ENCODE data around the gene RNASEH2B. TPM values are rescaled to one million over a fixed set of nuclear protein-coding genes. Genes with fewer than 3 reads are reported as not detected.

Gene RNASEH2B, protein sequence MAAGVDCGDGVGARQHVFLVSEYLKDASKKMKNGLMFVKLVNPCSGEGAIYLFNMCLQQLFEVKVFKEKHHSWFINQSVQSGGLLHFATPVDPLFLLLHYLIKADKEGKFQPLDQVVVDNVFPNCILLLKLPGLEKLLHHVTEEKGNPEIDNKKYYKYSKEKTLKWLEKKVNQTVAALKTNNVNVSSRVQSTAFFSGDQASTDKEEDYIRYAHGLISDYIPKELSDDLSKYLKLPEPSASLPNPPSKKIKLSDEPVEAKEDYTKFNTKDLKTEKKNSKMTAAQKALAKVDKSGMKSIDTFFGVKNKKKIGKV
- 27.3 to 33.3 TPM (median 30.3 TPM) in 3 replicates for total RNA-seq (2021)
- percentile 70 among the genes with signal in this experiment for Bru-seq, nascent RNA
- long read RNA-seq, experiment 1, full-length matches to known transcripts, result 87 of 108 reads
- long read RNA-seq, experiment 1, partial matches to known transcripts, result 5 of 108 reads
- long read RNA-seq, experiment 1, other reads (novel, unspliced or antisense), result 16 of 108 reads
- long read RNA-seq, experiment 2, full-length matches to known transcripts, result 32 of 47 reads
- long read RNA-seq, experiment 2, partial matches to known transcripts, result 6 of 47 reads
- long read RNA-seq, experiment 2, other reads (novel, unspliced or antisense), result 9 of 47 reads
- long read RNA-seq, experiment 3, full-length matches to known transcripts, result 38 of 42 reads
- long read RNA-seq, experiment 3, partial matches to known transcripts, result 1 of 42 reads
- long read RNA-seq, experiment 3, other reads (novel, unspliced or antisense), result 3 of 42 reads

DNA sequence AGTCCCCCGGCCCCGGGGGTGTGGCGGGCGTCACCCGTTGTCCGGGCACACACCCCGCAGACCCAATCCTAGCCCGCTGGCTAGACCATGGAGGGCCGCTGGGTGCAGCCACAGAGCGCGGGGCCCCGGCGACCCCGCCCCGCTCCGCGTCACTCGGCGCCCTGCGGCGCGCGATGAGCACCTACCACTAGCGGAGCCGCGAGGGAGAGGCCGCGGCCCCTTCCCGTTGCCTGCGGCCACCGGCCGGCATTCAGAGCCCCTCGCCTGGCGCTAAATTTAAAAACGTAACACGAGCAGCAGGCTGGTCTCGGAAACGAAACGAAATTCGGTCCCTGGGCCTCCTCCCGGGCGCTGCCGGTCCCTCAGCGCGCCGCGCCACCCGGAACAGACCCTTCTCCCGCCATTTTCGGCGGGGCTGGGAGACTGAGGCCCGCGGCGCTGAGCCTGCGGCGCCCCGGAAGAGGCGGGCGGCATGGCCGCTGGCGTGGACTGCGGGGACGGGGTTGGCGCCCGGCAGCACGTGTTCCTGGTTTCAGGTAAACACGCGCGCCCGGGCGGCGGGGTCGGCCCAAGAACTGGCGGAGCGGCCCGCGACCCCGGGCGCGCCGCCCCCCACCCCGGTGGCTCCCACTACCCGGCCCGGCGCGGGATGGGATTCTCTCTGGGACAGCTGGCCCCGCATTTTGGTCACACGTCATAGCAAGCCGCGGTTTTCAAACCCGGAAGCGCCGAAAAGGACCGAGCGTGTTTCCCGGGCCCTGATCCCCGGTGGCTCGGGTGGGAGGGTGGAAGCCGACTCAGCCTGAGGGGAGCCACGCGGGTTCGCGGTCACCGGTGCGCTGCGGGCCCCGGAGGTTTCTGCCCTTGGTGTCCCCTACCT is at the start of gene RNASEH2B:
Gene RNASEH2B (plus strand): TSS at position 187 of the 880 bp plus-strand sequence. CDS start 286 bp downstream, at position 473.
- H3K27me3 Mint-ChIP-seq (ENCODE audit: low read depth), result no peaks in the 10 kb centered on the region
- peak; percentile 67 for DNase-seq (ENCODE audit: low spot score)
- no peaks in the 10 kb centered on the region for H3K36me3 Mint-ChIP-seq
- POLR2A ChIA-PET, result interaction anchor here (0.8 kb wide), 1 partner anchor 293 kb away, joined by 3 read pairs; no protein-coding TSS in a partner anchor
- CTCF ChIA-PET, result interaction anchor here (1.4 kb wide), 1 partner anchor 934 kb away, joined by 3 read pairs; no protein-coding TSS in a partner anchor
- ATAC-seq, result peak; percentile 72
- peak within 1 kb of the TSS; percentile 79 for H3K4me3 Mint-ChIP-seq
- no peak within 1 kb of the TSS; the same call in 1 of the 2 replicates for H3K27ac Mint-ChIP-seq
- no peaks in the 10 kb centered on the region for H3K9me3 Mint-ChIP-seq
- peaks cover 42% of the 10 kb centered on the region for H3K4me1 Mint-ChIP-seq
- TF ChIP-seq GTF2I (CRISPR knock-in tag; conservative IDR thresholded peaks at IDR 0.05) (no peak), ZNF232 (CRISPR knock-in tag; IDR thresholded peaks at IDR 0.05) (no peak), FOXK1 (CRISPR knock-in tag; IDR thresholded peaks at IDR 0.05) (peak; percentile 64; the same call in 1 of the 2 replicates), ZNF423 (CRISPR knock-in tag; IDR thresholded peaks at IDR 0.05) (peak; percentile 21; the same call in 1 of the 2 replicates), RORB (CRISPR knock-in tag; IDR thresholded peaks at IDR 0.05) (no peak), TEAD4 (CRISPR knock-in tag; IDR thresholded peaks at IDR 0.05) (peak; percentile 16; the same call in 1 of the 2 replicates), CREM (CRISPR knock-in tag; IDR thresholded peaks at IDR 0.05) (0 out of 2 replicates have a peak, but pooled peaks have one; percentile 19), TEAD1 (CRISPR knock-in tag; IDR thresholded peaks at IDR 0.05) (0 out of 2 replicates have a peak, but pooled peaks have one; percentile 13)
- TF ChIP-seq, protein P1, sequence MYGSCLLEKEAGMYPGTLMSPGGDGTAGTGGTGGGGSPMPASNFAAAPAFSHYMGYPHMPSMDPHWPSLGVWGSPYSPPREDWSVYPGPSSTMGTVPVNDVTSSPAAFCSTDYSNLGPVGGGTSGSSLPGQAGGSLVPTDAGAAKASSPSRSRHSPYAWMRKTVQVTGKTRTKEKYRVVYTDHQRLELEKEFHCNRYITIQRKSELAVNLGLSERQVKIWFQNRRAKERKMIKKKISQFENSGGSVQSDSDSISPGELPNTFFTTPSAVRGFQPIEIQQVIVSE (CRISPR knock-in tag; IDR thresholded peaks at IDR 0.05; ENCODE audit: borderline replicate concordance), result no peak
- TF ChIP-seq, protein P2, sequence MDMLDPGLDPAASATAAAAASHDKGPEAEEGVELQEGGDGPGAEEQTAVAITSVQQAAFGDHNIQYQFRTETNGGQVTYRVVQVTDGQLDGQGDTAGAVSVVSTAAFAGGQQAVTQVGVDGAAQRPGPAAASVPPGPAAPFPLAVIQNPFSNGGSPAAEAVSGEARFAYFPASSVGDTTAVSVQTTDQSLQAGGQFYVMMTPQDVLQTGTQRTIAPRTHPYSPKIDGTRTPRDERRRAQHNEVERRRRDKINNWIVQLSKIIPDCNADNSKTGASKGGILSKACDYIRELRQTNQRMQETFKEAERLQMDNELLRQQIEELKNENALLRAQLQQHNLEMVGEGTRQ (CRISPR knock-in tag; IDR thresholded peaks at IDR 0.05), result peak; percentile 59
- TF ChIP-seq, protein P3, sequence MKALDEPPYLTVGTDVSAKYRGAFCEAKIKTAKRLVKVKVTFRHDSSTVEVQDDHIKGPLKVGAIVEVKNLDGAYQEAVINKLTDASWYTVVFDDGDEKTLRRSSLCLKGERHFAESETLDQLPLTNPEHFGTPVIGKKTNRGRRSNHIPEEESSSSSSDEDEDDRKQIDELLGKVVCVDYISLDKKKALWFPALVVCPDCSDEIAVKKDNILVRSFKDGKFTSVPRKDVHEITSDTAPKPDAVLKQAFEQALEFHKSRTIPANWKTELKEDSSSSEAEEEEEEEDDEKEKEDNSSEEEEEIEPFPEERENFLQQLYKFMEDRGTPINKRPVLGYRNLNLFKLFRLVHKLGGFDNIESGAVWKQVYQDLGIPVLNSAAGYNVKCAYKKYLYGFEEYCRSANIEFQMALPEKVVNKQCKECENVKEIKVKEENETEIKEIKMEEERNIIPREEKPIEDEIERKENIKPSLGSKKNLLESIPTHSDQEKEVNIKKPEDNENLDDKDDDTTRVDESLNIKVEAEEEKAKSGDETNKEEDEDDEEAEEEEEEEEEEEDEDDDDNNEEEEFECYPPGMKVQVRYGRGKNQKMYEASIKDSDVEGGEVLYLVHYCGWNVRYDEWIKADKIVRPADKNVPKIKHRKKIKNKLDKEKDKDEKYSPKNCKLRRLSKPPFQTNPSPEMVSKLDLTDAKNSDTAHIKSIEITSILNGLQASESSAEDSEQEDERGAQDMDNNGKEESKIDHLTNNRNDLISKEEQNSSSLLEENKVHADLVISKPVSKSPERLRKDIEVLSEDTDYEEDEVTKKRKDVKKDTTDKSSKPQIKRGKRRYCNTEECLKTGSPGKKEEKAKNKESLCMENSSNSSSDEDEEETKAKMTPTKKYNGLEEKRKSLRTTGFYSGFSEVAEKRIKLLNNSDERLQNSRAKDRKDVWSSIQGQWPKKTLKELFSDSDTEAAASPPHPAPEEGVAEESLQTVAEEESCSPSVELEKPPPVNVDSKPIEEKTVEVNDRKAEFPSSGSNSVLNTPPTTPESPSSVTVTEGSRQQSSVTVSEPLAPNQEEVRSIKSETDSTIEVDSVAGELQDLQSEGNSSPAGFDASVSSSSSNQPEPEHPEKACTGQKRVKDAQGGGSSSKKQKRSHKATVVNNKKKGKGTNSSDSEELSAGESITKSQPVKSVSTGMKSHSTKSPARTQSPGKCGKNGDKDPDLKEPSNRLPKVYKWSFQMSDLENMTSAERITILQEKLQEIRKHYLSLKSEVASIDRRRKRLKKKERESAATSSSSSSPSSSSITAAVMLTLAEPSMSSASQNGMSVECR (CRISPR knock-in tag; IDR thresholded peaks at IDR 0.05; ENCODE audit: borderline replicate concordance), result peak; percentile 41; the same call in 1 of the 2 replicates
- TF ChIP-seq, protein P4, sequence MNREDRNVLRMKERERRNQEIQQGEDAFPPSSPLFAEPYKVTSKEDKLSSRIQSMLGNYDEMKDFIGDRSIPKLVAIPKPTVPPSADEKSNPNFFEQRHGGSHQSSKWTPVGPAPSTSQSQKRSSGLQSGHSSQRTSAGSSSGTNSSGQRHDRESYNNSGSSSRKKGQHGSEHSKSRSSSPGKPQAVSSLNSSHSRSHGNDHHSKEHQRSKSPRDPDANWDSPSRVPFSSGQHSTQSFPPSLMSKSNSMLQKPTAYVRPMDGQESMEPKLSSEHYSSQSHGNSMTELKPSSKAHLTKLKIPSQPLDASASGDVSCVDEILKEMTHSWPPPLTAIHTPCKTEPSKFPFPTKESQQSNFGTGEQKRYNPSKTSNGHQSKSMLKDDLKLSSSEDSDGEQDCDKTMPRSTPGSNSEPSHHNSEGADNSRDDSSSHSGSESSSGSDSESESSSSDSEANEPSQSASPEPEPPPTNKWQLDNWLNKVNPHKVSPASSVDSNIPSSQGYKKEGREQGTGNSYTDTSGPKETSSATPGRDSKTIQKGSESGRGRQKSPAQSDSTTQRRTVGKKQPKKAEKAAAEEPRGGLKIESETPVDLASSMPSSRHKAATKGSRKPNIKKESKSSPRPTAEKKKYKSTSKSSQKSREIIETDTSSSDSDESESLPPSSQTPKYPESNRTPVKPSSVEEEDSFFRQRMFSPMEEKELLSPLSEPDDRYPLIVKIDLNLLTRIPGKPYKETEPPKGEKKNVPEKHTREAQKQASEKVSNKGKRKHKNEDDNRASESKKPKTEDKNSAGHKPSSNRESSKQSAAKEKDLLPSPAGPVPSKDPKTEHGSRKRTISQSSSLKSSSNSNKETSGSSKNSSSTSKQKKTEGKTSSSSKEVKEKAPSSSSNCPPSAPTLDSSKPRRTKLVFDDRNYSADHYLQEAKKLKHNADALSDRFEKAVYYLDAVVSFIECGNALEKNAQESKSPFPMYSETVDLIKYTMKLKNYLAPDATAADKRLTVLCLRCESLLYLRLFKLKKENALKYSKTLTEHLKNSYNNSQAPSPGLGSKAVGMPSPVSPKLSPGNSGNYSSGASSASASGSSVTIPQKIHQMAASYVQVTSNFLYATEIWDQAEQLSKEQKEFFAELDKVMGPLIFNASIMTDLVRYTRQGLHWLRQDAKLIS (CRISPR knock-in tag; IDR thresholded peaks at IDR 0.05; ENCODE audit: borderline replicate concordance), result 0 out of 2 replicates have a peak, but pooled peaks have one; percentile 4
- TF ChIP-seq, protein P5, sequence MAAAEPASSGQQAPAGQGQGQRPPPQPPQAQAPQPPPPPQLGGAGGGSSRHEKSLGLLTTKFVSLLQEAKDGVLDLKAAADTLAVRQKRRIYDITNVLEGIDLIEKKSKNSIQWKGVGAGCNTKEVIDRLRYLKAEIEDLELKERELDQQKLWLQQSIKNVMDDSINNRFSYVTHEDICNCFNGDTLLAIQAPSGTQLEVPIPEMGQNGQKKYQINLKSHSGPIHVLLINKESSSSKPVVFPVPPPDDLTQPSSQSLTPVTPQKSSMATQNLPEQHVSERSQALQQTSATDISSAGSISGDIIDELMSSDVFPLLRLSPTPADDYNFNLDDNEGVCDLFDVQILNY (CRISPR knock-in tag; IDR thresholded peaks at IDR 0.05), result peak; percentile 83
- TF ChIP-seq, protein P6, sequence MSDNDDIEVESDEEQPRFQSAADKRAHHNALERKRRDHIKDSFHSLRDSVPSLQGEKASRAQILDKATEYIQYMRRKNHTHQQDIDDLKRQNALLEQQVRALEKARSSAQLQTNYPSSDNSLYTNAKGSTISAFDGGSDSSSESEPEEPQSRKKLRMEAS (CRISPR knock-in tag; IDR thresholded peaks at IDR 0.05), result peak; percentile 79
- TF ChIP-seq, protein P7, sequence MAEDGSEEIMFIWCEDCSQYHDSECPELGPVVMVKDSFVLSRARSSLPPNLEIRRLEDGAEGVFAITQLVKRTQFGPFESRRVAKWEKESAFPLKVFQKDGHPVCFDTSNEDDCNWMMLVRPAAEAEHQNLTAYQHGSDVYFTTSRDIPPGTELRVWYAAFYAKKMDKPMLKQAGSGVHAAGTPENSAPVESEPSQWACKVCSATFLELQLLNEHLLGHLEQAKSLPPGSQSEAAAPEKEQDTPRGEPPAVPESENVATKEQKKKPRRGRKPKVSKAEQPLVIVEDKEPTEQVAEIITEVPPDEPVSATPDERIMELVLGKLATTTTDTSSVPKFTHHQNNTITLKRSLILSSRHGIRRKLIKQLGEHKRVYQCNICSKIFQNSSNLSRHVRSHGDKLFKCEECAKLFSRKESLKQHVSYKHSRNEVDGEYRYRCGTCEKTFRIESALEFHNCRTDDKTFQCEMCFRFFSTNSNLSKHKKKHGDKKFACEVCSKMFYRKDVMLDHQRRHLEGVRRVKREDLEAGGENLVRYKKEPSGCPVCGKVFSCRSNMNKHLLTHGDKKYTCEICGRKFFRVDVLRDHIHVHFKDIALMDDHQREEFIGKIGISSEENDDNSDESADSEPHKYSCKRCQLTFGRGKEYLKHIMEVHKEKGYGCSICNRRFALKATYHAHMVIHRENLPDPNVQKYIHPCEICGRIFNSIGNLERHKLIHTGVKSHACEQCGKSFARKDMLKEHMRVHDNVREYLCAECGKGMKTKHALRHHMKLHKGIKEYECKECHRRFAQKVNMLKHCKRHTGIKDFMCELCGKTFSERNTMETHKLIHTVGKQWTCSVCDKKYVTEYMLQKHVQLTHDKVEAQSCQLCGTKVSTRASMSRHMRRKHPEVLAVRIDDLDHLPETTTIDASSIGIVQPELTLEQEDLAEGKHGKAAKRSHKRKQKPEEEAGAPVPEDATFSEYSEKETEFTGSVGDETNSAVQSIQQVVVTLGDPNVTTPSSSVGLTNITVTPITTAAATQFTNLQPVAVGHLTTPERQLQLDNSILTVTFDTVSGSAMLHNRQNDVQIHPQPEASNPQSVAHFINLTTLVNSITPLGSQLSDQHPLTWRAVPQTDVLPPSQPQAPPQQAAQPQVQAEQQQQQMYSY (CRISPR knock-in tag; IDR thresholded peaks at IDR 0.05), result peak; percentile 65; the same call in 1 of the 2 replicates
- TF ChIP-seq, protein P8, sequence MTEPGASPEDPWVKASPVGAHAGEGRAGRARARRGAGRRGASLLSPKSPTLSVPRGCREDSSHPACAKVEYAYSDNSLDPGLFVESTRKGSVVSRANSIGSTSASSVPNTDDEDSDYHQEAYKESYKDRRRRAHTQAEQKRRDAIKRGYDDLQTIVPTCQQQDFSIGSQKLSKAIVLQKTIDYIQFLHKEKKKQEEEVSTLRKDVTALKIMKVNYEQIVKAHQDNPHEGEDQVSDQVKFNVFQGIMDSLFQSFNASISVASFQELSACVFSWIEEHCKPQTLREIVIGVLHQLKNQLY (CRISPR knock-in tag; IDR thresholded peaks at IDR 0.05), result no peak
